ENCODE data around the gene WDR59.

The WDR59 gene

GRCh38 chr16:74874123-74874522 is 110.8 kb downstream of the WDR59 start:
- TF ChIP-seq POLR2AphosphoS5 (IDR thresholded peaks at IDR 0.05; ENCODE audit: low read depth, low read length): no peak
- no peak for TF ChIP-seq TAF1 (IDR thresholded peaks at IDR 0.05; ENCODE audit: low read depth, low read length)
- no peak for TF ChIP-seq PAX5 (IDR thresholded peaks at IDR 0.05; ENCODE audit: insufficient read depth, low read length, severe bottlenecking)
- no peak for TF ChIP-seq POU2F2 (IDR thresholded peaks at IDR 0.05; ENCODE audit: low read depth, low read length)
- TF ChIP-seq SPI1 (IDR thresholded peaks at IDR 0.05; ENCODE audit: low read depth, low read length): no peak
- TF ChIP-seq POLR2A (IDR thresholded peaks at IDR 0.05; ENCODE audit: low read depth, low read length): no peak
- DNase-seq (ENCODE audit: insufficient read length, low spot score) (no peak), FAIRE-seq (peak; percentile 43)

GRCh38 chr16:74872302-74872701 is 112.6 kb downstream of the WDR59 start:
- no peak for TF ChIP-seq POLR2A (IDR thresholded peaks at IDR 0.05; ENCODE audit: low read depth, low read length)
- TF ChIP-seq POLR2AphosphoS5 (IDR thresholded peaks at IDR 0.05; ENCODE audit: low read depth, low read length): no peak
- TF ChIP-seq PAX5 (IDR thresholded peaks at IDR 0.05; ENCODE audit: insufficient read depth, low read length, severe bottlenecking): no peak
- no peak for TF ChIP-seq SPI1 (IDR thresholded peaks at IDR 0.05; ENCODE audit: low read depth, low read length)
- no peak for TF ChIP-seq POU2F2 (IDR thresholded peaks at IDR 0.05; ENCODE audit: low read depth, low read length)
- no peak for TF ChIP-seq TAF1 (IDR thresholded peaks at IDR 0.05; ENCODE audit: low read depth, low read length)
- FAIRE-seq (no peak), DNase-seq (ENCODE audit: insufficient read length, low spot score) (no peak)

GRCh38 chr16:74871608-74872007 is 113.3 kb downstream of the WDR59 start:
- DNase-seq (ENCODE audit: insufficient read length, low spot score) (no peak), FAIRE-seq (no peak)
- TF ChIP-seq TAF1 (IDR thresholded peaks at IDR 0.05; ENCODE audit: low read depth, low read length): no peak
- TF ChIP-seq POU2F2 (IDR thresholded peaks at IDR 0.05; ENCODE audit: low read depth, low read length): peak; percentile 54; the same call in 1 of the 2 replicates

GRCh38 chr16:74868501-74868900 is 116.4 kb downstream of the WDR59 start:
- TF ChIP-seq PAX5 (IDR thresholded peaks at IDR 0.05; ENCODE audit: insufficient read depth, low read length, severe bottlenecking) (no peak), POLR2A (IDR thresholded peaks at IDR 0.05; ENCODE audit: low read depth, low read length) (no peak), SPI1 (IDR thresholded peaks at IDR 0.05; ENCODE audit: low read depth, low read length) (no peak), POLR2AphosphoS5 (IDR thresholded peaks at IDR 0.05; ENCODE audit: low read depth, low read length) (no peak), POU2F2 (IDR thresholded peaks at IDR 0.05; ENCODE audit: low read depth, low read length) (no peak), TAF1 (IDR thresholded peaks at IDR 0.05; ENCODE audit: low read depth, low read length) (no peak)
- no peak for DNase-seq (ENCODE audit: insufficient read length, low spot score)
- no peak for FAIRE-seq

- DNase-seq (ENCODE audit: insufficient read length, low spot score): no peak
- no peak for TF ChIP-seq POLR2AphosphoS5 (IDR thresholded peaks at IDR 0.05; ENCODE audit: low read depth, low read length)
- TF ChIP-seq POU2F2 (IDR thresholded peaks at IDR 0.05; ENCODE audit: low read depth, low read length): no peak
- no peak for TF ChIP-seq PAX5 (IDR thresholded peaks at IDR 0.05; ENCODE audit: insufficient read depth, low read length, severe bottlenecking)
- TF ChIP-seq SPI1 (IDR thresholded peaks at IDR 0.05; ENCODE audit: low read depth, low read length): no peak
- no peak for TF ChIP-seq POLR2A (IDR thresholded peaks at IDR 0.05; ENCODE audit: low read depth, low read length)
- no peak for FAIRE-seq
These were observed 116.9 kb downstream of the WDR59 start for GRCh38 chr16:74868035-74868434.

- no peak for DNase-seq (ENCODE audit: insufficient read length, low spot score)
- TF ChIP-seq POLR2AphosphoS5 (IDR thresholded peaks at IDR 0.05; ENCODE audit: low read depth, low read length) (no peak), TAF1 (IDR thresholded peaks at IDR 0.05; ENCODE audit: low read depth, low read length) (no peak), POU2F2 (IDR thresholded peaks at IDR 0.05; ENCODE audit: low read depth, low read length) (no peak), PAX5 (IDR thresholded peaks at IDR 0.05; ENCODE audit: insufficient read depth, low read length, severe bottlenecking) (no peak), POLR2A (IDR thresholded peaks at IDR 0.05; ENCODE audit: low read depth, low read length) (no peak), SPI1 (IDR thresholded peaks at IDR 0.05; ENCODE audit: low read depth, low read length) (no peak)
- FAIRE-seq: no peak
These were observed 117.6 kb downstream of the WDR59 start for GRCh38 chr16:74867281-74867849.

GRCh38 chr16:74865922-74866598 is 118.9 kb downstream of the WDR59 start:
- no peak for DNase-seq (ENCODE audit: insufficient read length, low spot score)
- TF ChIP-seq POU2F2 (IDR thresholded peaks at IDR 0.05; ENCODE audit: low read depth, low read length): no peak
- no peak for TF ChIP-seq PAX5 (IDR thresholded peaks at IDR 0.05; ENCODE audit: insufficient read depth, low read length, severe bottlenecking)
- no peak for TF ChIP-seq TAF1 (IDR thresholded peaks at IDR 0.05; ENCODE audit: low read depth, low read length)
- no peak for TF ChIP-seq SPI1 (IDR thresholded peaks at IDR 0.05; ENCODE audit: low read depth, low read length)
- FAIRE-seq: no peak

- FAIRE-seq: peak; percentile 74
- peak; percentile 54 for DNase-seq (ENCODE audit: insufficient read length, low spot score)
- TF ChIP-seq POLR2AphosphoS5 (IDR thresholded peaks at IDR 0.05; ENCODE audit: low read depth, low read length) (no peak), PAX5 (IDR thresholded peaks at IDR 0.05; ENCODE audit: insufficient read depth, low read length, severe bottlenecking) (no peak), POLR2A (IDR thresholded peaks at IDR 0.05; ENCODE audit: low read depth, low read length) (no peak), TAF1 (IDR thresholded peaks at IDR 0.05; ENCODE audit: low read depth, low read length) (no peak), SPI1 (IDR thresholded peaks at IDR 0.05; ENCODE audit: low read depth, low read length) (no peak), POU2F2 (IDR thresholded peaks at IDR 0.05; ENCODE audit: low read depth, low read length) (no peak)
These were observed 122.1 kb downstream of the WDR59 start for GRCh38 chr16:74862743-74863244.

GRCh38 chr16:74852500-74852875 is 132.4 kb downstream of the WDR59 start:
- no peak for TF ChIP-seq SPI1 (IDR thresholded peaks at IDR 0.05; ENCODE audit: low read depth, low read length)
- no peak for TF ChIP-seq POLR2AphosphoS5 (IDR thresholded peaks at IDR 0.05; ENCODE audit: low read depth, low read length)
- no peak for TF ChIP-seq TAF1 (IDR thresholded peaks at IDR 0.05; ENCODE audit: low read depth, low read length)
- no peak for TF ChIP-seq PAX5 (IDR thresholded peaks at IDR 0.05; ENCODE audit: insufficient read depth, low read length, severe bottlenecking)
- no peak for TF ChIP-seq POLR2A (IDR thresholded peaks at IDR 0.05; ENCODE audit: low read depth, low read length)
- DNase-seq (ENCODE audit: insufficient read length, low spot score) (no peak), FAIRE-seq (no peak)

GRCh38 chr16:74850027-74850426 is 134.9 kb downstream of the WDR59 start:
- TF ChIP-seq POLR2A (IDR thresholded peaks at IDR 0.05; ENCODE audit: low read depth, low read length) (no peak), TAF1 (IDR thresholded peaks at IDR 0.05; ENCODE audit: low read depth, low read length) (no peak), POU2F2 (IDR thresholded peaks at IDR 0.05; ENCODE audit: low read depth, low read length) (no peak), SPI1 (IDR thresholded peaks at IDR 0.05; ENCODE audit: low read depth, low read length) (no peak), POLR2AphosphoS5 (IDR thresholded peaks at IDR 0.05; ENCODE audit: low read depth, low read length) (no peak), PAX5 (IDR thresholded peaks at IDR 0.05; ENCODE audit: insufficient read depth, low read length, severe bottlenecking) (no peak)
- DNase-seq (ENCODE audit: insufficient read length, low spot score) (no peak), FAIRE-seq (no peak)
